K562 (cell line): Measurements from ENCODE around the gene ZNF148. TPM values are rescaled to one million over a fixed set of nuclear protein-coding genes. Genes with fewer than 3 reads are reported as not detected.

Experiments used
- CBX5 ChIP-seq: IDR thresholded peaks from 2 replicates; pipeline ENCODE4 v1.6.1; 2014; ENCODE audit warnings: low read depth, borderline replicate concordance
- FOXK2 ChIP-seq, 2 experiments: fragments of 450-650 bp; IDR thresholded peaks in 1 of 2; conservative IDR thresholded peaks in 1 of 2; 2 replicates each; pipeline ENCODE4 v1.6.1; 2016; ENCODE audit warnings: low read depth in 2 of 2, mild to moderate bottlenecking in 1 of 2
- HOMEZ ChIP-seq: fragments of 250-450 bp; sonication (Bioruptor Pico); IDR thresholded peaks from 2 replicates; pipeline ENCODE4 v1.4.0; 2020; ENCODE audit warnings: mild to moderate bottlenecking, moderate library complexity
- MECOM ChIP-seq: fragments of 250-450 bp; sonication (Bioruptor Pico); IDR thresholded peaks from 2 replicates; pipeline ENCODE4 v1.8.0; 2022; ENCODE audit warnings: inconsistent platforms
- POLR2A ChIP-seq: fragments of 450-650 bp; conservative IDR thresholded peaks from 2 replicates; pipeline ENCODE4 v1.6.1; 2016
- SIN3A ChIP-seq, 2 experiments: fragments of 150-350 bp in 1 of 2; IDR thresholded peaks; 2 replicates each; pipeline ENCODE4 v1.6.1; 2011 to 2016; ENCODE audit warnings: borderline replicate concordance in 2 of 2, low read depth in 2 of 2, low read length in 2 of 2, mild to moderate bottlenecking in 2 of 2, moderate library complexity in 2 of 2; ENCODE audit not compliant: control insufficient read depth in 1 of 2
- ZNF134 ChIP-seq: fragments of 250-450 bp; sonication (Bioruptor Pico); conservative IDR thresholded peaks from 2 replicates; pipeline ENCODE4 v1.4.0; 2020
- ZNF318 ChIP-seq, 2 experiments: fragments of 450-650 bp; IDR thresholded peaks; 2 replicates each; pipeline ENCODE4 v1.6.1; 2016; ENCODE audit warnings: mild to moderate bottlenecking in 2 of 2, borderline replicate concordance in 1 of 2, low read depth in 1 of 2, moderate library complexity in 1 of 2
- ZNF584 ChIP-seq: fragments of 200-800 bp; sonication (Bioruptor generic); IDR thresholded peaks from 2 replicates; pipeline ENCODE4 v1.6.1; 2016; ENCODE audit warnings: low read depth, mild to moderate bottlenecking, missing genetic modification characterization, missing compliant biosample characterization
- ZNF609 ChIP-seq: sonication (generic); formaldehyde crosslinking; IDR thresholded peaks from 2 replicates; pipeline ENCODE4 v1.8.1; 2023; ENCODE audit warnings: missing genetic modification reagents, mild to moderate bottlenecking, borderline replicate concordance
- polyA plus RNA-seq, 8 experiments: library from polyadenylated mRNA; depleted of rRNA in 4 of 8; stranded (reverse) in 5 of 8; unstranded in 3 of 8; fragments of >200 nt; fragmentation: Nextera tagmentation in 2 of 8; fragmentation: Illumina TruSeq in 1 of 8; extraction: Ambion mirVana in 2 of 8; extraction: Trizol in 1 of 8; gene quantifications; 2 replicates each; pipeline versions ENCODE4 v1.2.1 to v1.2.3, GENCODE V29; 2011 to 2014; ENCODE audit warnings: inconsistent platforms in 1 of 8, missing spikeins in 1 of 8
- total RNA-seq, 7 experiments: library from RNA; depleted of rRNA in 6 of 7; stranded (reverse); fragments of >200 nt in 6 of 7; fragmentation: Illumina TruSeq in 2 of 7; extraction: Trizol in 2 of 7; gene quantifications; 2 replicates each; pipeline versions ENCODE4 v1.2.1 to v1.2.3, GENCODE V29; 2011 to 2021; ENCODE audit warnings: low replicate concordance in 1 of 7

The ZNF148 gene
- total and polyA plus RNA-seq, 9 of the 15 experiments (the other 6 are each of a cell fraction or from before 2014, with no cell fraction given), result 2.7 to 15.1 (median 8.3) TPM

- TF ChIP-seq ZNF609 (no peak), ZNF584 (CRISPR knock-in tag) (no peak), ZNF134 (CRISPR knock-in tag) (no peak), MECOM (CRISPR knock-in tag) (no peak), HOMEZ (CRISPR knock-in tag) (no peak), CBX5 (no peak), ZNF318 (IDR thresholded peaks at IDR 0.05; ENCODE audit: borderline replicate concordance in 1 of 2, low read depth in 1 of 2) (no peak), POLR2A (peak; percentile 92), SIN3A (IDR thresholded peaks at IDR 0.05; ENCODE audit: borderline replicate concordance in 2 of 2, control insufficient read depth in 1 of 2, low read depth in 2 of 2, low read length in 2 of 2) (peak; percentile 58 to 70; a peak in 2 of 4 replicates), FOXK2 (conservative IDR thresholded peaks at IDR 0.05 in 1 of 2, IDR thresholded peaks at IDR 0.05 in 1 of 2; ENCODE audit: low read depth in 2 of 2) (peak in 1 of 2 experiments; percentile 31; a peak in 1 of 4 replicates)
Observed at GRCh38 chr3:125374996-125375941, at the start of gene ZNF148 (continued).
